GM12801 (cell line): ENCODE results near the gene TNNC2.

Source experiments
- TF ChIP-seq, protein P1 (sequence below): IDR thresholded peaks from one replicate; pipeline ENCODE4 v1.5.1; 2011; ENCODE audit warnings: control low read depth; ENCODE audit not compliant: insufficient read length; ENCODE audit errors: extremely low read depth

TNNC2 gene

DNA sequence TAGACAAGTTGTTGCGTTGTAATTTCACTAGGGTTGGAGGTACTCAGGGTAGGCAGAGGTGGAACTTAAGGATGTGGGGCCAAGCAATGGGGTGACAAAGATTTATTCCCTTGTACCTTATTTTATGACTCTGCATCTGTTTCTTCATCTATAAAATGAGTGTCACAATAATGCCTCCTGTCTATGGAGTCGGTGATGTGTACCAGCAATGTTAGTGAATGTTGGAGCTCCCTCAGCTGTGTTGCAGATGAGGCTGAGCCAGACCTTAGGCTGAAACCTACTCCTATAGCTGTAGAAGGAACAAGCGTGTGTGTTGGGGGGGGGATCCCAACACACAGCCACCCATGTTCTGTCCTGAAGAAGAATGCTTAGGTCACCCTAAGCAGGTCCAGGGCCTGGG, 10.2 kb downstream of the TNNC2 start:
- TF ChIP-seq, protein P1, sequence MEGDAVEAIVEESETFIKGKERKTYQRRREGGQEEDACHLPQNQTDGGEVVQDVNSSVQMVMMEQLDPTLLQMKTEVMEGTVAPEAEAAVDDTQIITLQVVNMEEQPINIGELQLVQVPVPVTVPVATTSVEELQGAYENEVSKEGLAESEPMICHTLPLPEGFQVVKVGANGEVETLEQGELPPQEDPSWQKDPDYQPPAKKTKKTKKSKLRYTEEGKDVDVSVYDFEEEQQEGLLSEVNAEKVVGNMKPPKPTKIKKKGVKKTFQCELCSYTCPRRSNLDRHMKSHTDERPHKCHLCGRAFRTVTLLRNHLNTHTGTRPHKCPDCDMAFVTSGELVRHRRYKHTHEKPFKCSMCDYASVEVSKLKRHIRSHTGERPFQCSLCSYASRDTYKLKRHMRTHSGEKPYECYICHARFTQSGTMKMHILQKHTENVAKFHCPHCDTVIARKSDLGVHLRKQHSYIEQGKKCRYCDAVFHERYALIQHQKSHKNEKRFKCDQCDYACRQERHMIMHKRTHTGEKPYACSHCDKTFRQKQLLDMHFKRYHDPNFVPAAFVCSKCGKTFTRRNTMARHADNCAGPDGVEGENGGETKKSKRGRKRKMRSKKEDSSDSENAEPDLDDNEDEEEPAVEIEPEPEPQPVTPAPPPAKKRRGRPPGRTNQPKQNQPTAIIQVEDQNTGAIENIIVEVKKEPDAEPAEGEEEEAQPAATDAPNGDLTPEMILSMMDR, result no peak

DNA sequence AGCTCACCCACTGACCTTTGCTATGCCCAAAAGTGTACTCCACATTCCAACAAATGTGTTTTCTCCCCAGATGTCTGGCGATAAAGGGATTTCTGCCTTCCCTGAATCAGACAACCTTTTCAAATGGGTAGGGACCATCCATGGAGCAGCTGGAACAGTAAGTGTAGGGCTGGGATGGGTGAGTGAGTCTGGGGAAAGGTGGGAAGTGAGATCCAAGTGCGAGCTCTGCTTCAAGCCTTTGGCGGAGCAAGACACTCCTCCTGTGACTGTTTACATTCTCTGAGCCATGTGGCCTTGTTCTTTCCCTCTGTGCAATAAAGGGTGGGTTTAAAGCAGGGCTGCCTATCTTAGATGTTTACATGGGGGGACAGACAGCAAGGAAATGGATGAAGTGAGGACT, 12.8 kb downstream of the TNNC2 start:
- TF ChIP-seq, protein P1, result no peak

DNA sequence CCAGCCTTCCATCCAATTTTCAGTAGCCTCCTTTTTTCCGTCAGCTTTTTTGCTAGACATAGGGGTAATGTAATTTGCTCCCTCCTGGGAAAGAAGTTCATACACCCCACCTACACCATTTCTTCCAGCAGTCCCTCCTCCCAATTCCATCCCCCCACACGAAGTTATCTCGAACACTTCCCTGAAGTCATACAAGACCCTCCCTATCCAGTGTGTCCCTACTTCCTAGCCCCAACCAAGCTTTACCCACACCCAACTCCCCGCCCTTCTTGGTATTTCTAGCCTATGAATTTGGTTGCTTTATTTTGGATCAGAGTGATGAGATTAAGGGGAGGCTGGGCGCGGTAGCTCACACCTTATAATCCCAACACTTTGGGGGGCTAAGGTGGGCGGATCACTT, 13.6 kb downstream of the TNNC2 start:
- TF ChIP-seq, protein P1, result no peak

DNA sequence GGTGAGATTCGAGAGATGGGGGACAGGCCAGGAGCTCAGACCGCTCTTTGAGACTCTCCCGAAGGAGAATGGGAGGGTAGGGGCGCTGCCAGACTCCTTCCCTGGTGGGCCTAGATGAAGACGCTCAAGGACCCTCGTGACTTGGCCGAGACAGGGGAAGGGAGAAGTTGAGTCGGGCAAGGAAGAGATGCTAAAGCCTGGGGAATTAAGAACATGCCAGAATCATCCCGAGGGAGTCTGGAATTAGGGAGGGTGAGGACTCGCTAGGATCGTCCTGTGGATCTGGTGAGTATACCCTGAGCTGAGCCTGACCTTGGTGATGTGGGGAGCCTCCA, 14.1 kb downstream of the TNNC2 start:
- TF ChIP-seq, protein P1, result no peak

DNA sequence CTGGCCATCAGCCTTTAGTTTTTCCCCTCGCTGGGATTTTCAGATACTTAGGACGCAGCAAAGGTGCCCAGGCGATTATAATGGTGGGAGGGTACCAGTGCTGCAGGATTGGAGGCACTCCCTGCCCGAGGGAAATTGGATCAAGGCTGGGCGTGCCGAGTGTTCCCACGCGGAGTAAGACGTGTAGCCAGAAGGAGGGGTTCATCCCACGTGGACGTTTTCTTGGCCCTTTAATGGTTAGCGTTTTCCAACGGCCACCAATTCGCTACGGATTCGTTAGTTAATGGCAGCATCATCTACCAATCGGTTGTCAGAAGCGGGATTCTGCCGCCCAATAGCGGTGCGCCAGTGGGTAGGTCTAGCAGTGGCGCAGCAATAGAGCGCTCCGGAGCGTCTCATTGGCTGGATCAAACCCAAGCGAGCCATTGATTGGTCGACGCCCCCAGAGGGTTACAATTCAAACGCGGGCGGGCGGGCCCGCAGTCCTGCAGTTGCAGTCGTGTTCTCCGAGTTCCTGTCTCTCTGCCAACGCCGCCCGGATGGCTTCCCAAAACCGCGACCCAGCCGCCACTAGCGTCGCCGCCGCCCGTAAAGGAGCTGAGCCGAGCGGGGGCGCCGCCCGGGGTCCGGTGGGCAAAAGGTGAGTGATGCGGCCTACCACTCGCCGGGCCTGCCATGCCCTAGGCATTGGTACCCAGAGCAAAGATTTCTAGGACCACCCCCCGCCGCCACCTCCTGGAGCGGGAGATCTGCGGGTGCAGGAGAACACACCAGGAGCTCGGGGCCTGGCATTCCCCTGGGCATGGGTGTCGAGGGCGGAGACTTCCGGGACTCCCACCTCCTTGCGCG, 14.7 kb downstream of the TNNC2 start, which contains the start of gene UBE2C:
UBE2C (plus strand) TSS at position 488 of the 849 bp plus-strand sequence; CDS start at position 540, 52 bp downstream.
- TF ChIP-seq, protein P1, result no peak

DNA sequence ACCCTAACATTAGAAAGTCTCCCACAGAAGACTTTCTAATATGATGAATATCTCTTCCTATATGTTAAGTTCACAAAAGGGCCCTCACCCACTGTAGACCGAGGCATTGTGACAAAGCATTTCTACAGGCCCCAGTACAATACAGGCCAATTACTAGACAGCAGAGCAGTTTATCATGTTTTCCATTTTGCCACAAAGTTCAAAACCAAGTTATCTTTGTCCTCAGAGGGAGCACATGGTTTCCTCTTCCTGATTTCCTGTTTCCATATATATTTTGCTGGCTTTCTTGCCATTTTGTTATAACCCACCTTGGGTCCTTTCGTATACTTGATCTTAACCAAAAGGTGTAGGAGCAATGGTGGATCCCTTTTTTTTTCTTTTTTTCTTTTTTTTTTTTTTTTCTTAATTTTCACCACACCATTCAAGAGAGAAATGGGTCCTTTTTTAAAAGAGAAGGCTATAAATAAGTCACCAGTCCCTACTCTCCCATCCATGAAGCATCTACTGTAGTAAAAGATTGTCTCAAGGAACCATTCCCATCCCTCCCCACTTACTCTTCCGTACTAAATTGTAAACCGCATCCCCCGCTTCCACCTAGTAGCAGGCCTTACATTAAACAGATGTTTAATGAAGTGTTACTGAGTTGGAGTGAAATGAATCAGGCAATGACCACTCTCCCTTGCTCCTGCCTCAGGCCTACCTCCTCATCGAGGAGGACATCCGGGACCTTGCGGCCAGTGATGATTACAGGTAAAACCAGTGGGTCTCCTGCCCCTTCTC, 16.7 kb downstream of the TNNC2 start:
- TF ChIP-seq, protein P1, result no peak

DNA sequence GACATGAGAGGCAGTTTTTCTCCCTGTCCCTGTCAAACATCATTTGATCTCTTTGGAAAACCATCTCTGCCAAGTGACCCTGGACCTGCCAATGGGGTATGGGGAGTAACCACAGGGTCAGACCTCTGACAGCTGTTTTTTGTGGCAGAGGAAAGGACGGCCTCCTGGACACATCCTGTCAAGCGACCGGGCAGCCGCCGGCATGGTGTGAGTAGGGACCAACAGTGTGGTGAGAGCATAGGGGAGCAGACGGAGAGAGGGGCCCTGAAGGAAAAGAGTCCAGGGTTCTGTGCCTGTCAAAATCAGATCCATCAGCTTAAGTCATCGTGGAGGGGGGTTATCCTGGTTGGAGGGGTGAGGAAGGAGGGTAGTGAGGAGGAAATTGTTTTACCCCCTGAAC, 25.3 kb downstream of the TNNC2 start:
- TF ChIP-seq, protein P1, result no peak
